GM23338 (cell line): ENCODE data around the gene FKBP6. TPM values are rescaled to one million over a fixed set of nuclear protein-coding genes. Genes with fewer than 3 reads are reported as not detected.
"Not testable (repeated sequence)": the region's sequence is repeated elsewhere in the genome, so short reads cannot be mapped to it uniquely, and the experiment has no call there.

Experiments
- ATAC-seq: fragments of 200-7000 bp; cut with Tn5 transposase; 3 replicates; pipeline ENCODE4 v1.9.1; 2020
- DNase-seq: peaks from one replicate; pipeline ENCODE4 v3.0.0-alpha.2; 2015; ENCODE audit warnings: low spot score
- H2AFZ ChIP-seq: fragments of 200-600 bp; sonication (generic); 2 replicates; pipeline ENCODE4 v1.8.0; 2016; ENCODE audit warnings: antibody characterized with exemption, mild to moderate bottlenecking, moderate library complexity
- H3F3A ChIP-seq: fragments of 200-600 bp; sonication (generic); replicated peaks from 2 replicates; pipeline ENCODE4 v1.8.0; 2017; ENCODE audit warnings: antibody characterized with exemption, mixed run types, low read depth
- H3K27ac ChIP-seq: fragments of 200-600 bp; sonication (generic); 2 replicates; pipeline ENCODE4 v1.6.1; 2016; ENCODE audit warnings: low read depth
- H3K27me3 ChIP-seq: fragments of 200-600 bp; sonication (generic); 2 replicates; pipeline ENCODE4 v1.8.0; 2016; ENCODE audit warnings: mild to moderate bottlenecking, mixed run types, moderate library complexity; ENCODE audit not compliant: insufficient read depth
- H3K36me3 ChIP-seq: fragments of 200-600 bp; sonication (generic); 2 replicates; pipeline ENCODE4 v1.8.0; 2016; ENCODE audit warnings: mild to moderate bottlenecking; ENCODE audit not compliant: insufficient read depth
- H3K4me1 ChIP-seq: fragments of 200-600 bp; sonication (generic); 2 replicates; pipeline ENCODE4 v1.8.0; 2016; ENCODE audit warnings: mild to moderate bottlenecking, moderate library complexity; ENCODE audit not compliant: insufficient read depth
- H3K4me2 ChIP-seq: fragments of 200-600 bp; sonication (generic); 2 replicates; pipeline ENCODE4 v1.7.1; 2017; ENCODE audit warnings: mixed run types
- H3K4me3 ChIP-seq: fragments of 200-600 bp; sonication (generic); 2 replicates; pipeline ENCODE4 v1.6.1; 2016; ENCODE audit warnings: mixed run types
- H3K79me2 ChIP-seq: fragments of 200-600 bp; sonication (generic); replicated peaks from 2 replicates; pipeline ENCODE4 v1.8.0; 2017; ENCODE audit warnings: mild to moderate bottlenecking; ENCODE audit not compliant: insufficient read depth
- H3K9me2 ChIP-seq: fragments of 200-600 bp; sonication (generic); 2 replicates; pipeline ENCODE4 v1.8.0; 2017; ENCODE audit not compliant: insufficient read depth
- H4K20me1 ChIP-seq: fragments of 200-600 bp; sonication (generic); replicated peaks from 2 replicates; pipeline ENCODE4 v1.8.0; 2017; ENCODE audit warnings: mild to moderate bottlenecking; ENCODE audit not compliant: insufficient read depth
- H3K27ac Mint-ChIP-seq: 2 replicates; pipeline ENCODE4 v1.8.0; 2020; ENCODE audit warnings: inconsistent platforms, mild to moderate bottlenecking, moderate library complexity, mixed read lengths
- H3K27me3 Mint-ChIP-seq: 3 replicates; pipeline ENCODE4 v1.8.0; 2022; ENCODE audit warnings: low read depth, mild to moderate bottlenecking, moderate library complexity, mixed read lengths, inconsistent platforms; ENCODE audit not compliant: insufficient read depth, poor library complexity
- H3K36me3 Mint-ChIP-seq: 3 replicates; pipeline ENCODE4 v1.8.0; 2021; ENCODE audit warnings: low read depth, mild to moderate bottlenecking, inconsistent platforms, moderate library complexity, mixed read lengths
- H3K4me1 Mint-ChIP-seq: 3 replicates; pipeline ENCODE4 v1.8.0; 2020; ENCODE audit warnings: mild to moderate bottlenecking, inconsistent platforms, mixed read lengths
- H3K4me3 Mint-ChIP-seq: 3 replicates; pipeline ENCODE4 v1.8.0; 2021; ENCODE audit warnings: moderate library complexity, mild to moderate bottlenecking, inconsistent platforms, mixed read lengths
- H3K9me3 Mint-ChIP-seq: 3 replicates; pipeline ENCODE4 v1.8.0; 2020; ENCODE audit warnings: moderate library complexity, mild to moderate bottlenecking, inconsistent platforms, mixed read lengths
- CREB1 ChIP-seq: fragments of 250-450 bp; sonication (Bioruptor Pico); IDR thresholded peaks from 2 replicates; pipeline ENCODE4 v1.5.0; 2020; ENCODE audit warnings: low read depth, mild to moderate bottlenecking, moderate library complexity
- EZH2 ChIP-seq: fragments of 200-600 bp; sonication (generic); IDR thresholded peaks from one replicate; pipeline ENCODE4 v1.8.0; 2017; ENCODE audit warnings: antibody characterized with exemption, mild to moderate bottlenecking, low read depth; ENCODE audit not compliant: unreplicated experiment
- EZH2phosphoT487 ChIP-seq: fragments of 200-600 bp; sonication (generic); IDR thresholded peaks from one replicate; pipeline ENCODE4 v1.8.1; 2018; ENCODE audit warnings: antibody characterized with exemption; ENCODE audit not compliant: unreplicated experiment
- JUNB ChIP-seq: IDR thresholded peaks from one replicate; pipeline ENCODE4 v1.6.1; 2016; ENCODE audit warnings: antibody characterized with exemption; ENCODE audit not compliant: unreplicated experiment
- NANOG ChIP-seq: IDR thresholded peaks from 2 replicates; pipeline ENCODE4 v1.6.1; 2016; ENCODE audit warnings: antibody characterized with exemption, borderline replicate concordance
- POLR2AphosphoS5 ChIP-seq: IDR thresholded peaks from 2 replicates; pipeline ENCODE4 v1.6.1; 2016; ENCODE audit warnings: antibody characterized with exemption, low read depth
- ZNF114 ChIP-seq: fragments of 250-450 bp; sonication (Bioruptor Pico); IDR thresholded peaks from 2 replicates; pipeline ENCODE4 v1.5.0; 2020; ENCODE audit warnings: mild to moderate bottlenecking, moderate library complexity
- ZNF331 ChIP-seq: fragments of 250-450 bp; sonication (Bioruptor Pico); IDR thresholded peaks from 2 replicates; pipeline ENCODE4 v1.5.0; 2020; ENCODE audit warnings: low read depth, mild to moderate bottlenecking, moderate library complexity
- polyA plus RNA-seq: library from polyadenylated mRNA; unstranded; fragments of >200 nt; fragmentation: Nextera tagmentation; extraction: Ambion mirVana; gene quantifications from 2 replicates; pipeline ENCODE4 v1.2.1, GENCODE V29; 2016
- total RNA-seq: library from RNA; depleted of rRNA; stranded (reverse); fragments of >200 nt; shearing (Covaris generic); gene quantifications from 2 replicates; pipeline ENCODE4 v1.2.3, GENCODE V29; 2014
- TF ChIP-seq, protein P1 (sequence below), 2 experiments: fragments of 200-600 bp in 1 of 2; sonication (generic) in 1 of 2; conservative IDR thresholded peaks; 2 replicates each; pipeline versions ENCODE4 v1.5.1 to v1.6.1; 2016 to 2017; ENCODE audit warnings: antibody characterized with exemption in 2 of 2, low read depth in 2 of 2, mild to moderate bottlenecking in 2 of 2, moderate library complexity in 1 of 2
- TF ChIP-seq, protein P2 (sequence below): IDR thresholded peaks from 2 replicates; pipeline ENCODE4 v1.6.1; 2016; ENCODE audit warnings: antibody characterized with exemption

FKBP6 gene
- total and polyA plus RNA-seq, 2 experiments from 2014 or later, result 0.15 TPM; not detected in 1

DNA sequence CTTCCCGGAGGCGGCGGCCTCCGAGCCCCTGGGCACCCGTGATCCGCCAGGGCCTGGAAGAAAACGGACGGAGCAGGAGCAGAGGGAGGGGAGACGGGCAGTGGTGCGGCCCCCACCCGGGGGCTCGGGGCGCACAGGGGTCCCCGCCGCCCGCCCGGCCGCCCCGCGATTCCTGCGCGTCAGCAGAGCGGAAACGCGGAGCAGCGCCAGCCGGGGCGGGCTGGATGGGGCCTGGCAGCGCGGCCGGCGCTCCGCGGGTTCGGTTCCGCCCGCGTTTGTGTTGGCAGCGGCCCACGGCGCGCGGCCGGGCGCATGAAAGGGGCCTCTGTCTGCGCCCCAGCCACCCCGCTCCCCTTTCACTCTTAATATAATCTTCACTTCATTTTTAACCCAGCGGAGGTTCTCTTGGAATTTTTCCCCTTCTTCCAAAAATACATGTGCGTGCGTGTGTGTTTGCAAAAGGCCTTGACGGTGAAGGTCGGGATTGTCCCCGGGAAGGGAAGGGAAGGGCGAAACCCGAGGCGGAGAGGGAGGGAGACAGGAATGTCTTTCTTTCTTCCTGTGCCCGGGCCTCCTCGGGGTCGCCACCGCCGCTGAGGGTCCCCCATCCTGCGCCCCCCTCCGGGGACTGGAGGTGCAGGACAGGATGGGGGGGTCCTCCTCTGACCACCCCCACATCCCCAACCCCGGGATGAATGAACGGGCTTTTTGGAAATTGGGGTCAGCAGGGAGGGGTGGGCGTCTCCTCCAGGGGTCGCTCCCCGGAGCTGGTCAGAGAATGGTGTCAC, 49.6 kb downstream of the FKBP6 start:
- peaks cover 15% of the 10 kb centered on the region for H3K27me3 Mint-ChIP-seq
- H3K4me1 ChIP-seq, H4K20me1 ChIP-seq, H3K36me3 ChIP-seq, H3K9me2 ChIP-seq, H3K27ac ChIP-seq, H3K27ac Mint-ChIP-seq, H3F3A ChIP-seq, H3K79me2 ChIP-seq, H3K9me3 Mint-ChIP-seq, DNase-seq, H3K36me3 Mint-ChIP-seq, H3K4me1 Mint-ChIP-seq: not testable (repeated sequence)
- peak overlapping the region; percentile 54 for H3K4me3 ChIP-seq
- H3K27me3 ChIP-seq, result peaks cover 26% of the 10 kb centered on the region
- H3K4me3 Mint-ChIP-seq, result peak overlapping the region; percentile 57; the same call in 2 of the 3 replicates
- H2AFZ ChIP-seq, result peak overlapping the region; percentile 69; the same call in 1 of the 2 replicates
- peak; percentile 50 for TF ChIP-seq EZH2
- TF ChIP-seq, protein P1, sequence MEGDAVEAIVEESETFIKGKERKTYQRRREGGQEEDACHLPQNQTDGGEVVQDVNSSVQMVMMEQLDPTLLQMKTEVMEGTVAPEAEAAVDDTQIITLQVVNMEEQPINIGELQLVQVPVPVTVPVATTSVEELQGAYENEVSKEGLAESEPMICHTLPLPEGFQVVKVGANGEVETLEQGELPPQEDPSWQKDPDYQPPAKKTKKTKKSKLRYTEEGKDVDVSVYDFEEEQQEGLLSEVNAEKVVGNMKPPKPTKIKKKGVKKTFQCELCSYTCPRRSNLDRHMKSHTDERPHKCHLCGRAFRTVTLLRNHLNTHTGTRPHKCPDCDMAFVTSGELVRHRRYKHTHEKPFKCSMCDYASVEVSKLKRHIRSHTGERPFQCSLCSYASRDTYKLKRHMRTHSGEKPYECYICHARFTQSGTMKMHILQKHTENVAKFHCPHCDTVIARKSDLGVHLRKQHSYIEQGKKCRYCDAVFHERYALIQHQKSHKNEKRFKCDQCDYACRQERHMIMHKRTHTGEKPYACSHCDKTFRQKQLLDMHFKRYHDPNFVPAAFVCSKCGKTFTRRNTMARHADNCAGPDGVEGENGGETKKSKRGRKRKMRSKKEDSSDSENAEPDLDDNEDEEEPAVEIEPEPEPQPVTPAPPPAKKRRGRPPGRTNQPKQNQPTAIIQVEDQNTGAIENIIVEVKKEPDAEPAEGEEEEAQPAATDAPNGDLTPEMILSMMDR (conservative IDR thresholded peaks at IDR 0.05; ENCODE audit: low read depth in 2 of 2), result peak in 1 of 2 experiments; percentile 14; a peak in 1 of 4 replicates
- ATAC-seq, result peak; percentile 71
- H3K4me2 ChIP-seq, result peak overlapping the region; percentile 81

DNA sequence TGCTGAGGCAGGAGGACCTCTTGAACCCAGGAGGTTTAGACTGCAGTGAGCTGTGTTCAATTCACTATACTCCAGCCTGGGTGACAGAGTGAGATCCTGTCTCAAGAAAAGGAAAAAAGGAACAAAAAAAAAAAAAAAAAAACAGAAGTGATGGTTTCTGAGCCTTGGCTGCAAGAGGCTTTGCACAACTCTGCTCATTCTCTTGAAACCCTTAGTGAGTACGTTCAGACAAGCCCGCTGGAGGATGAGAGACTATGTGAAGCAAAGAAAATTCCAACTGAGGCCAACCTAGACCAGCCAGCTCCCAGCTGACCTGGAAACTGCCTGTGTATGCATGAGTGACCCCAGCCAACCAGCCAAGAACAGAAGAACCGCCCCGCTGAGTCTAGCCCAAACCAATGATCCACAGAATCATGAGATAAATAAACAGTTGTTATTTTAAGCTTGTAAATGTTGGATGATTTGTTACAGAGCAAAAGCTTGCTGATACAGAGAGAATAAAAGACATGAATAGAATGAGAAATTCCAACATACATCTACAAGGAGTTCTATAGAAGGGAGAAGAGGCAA, 55.1 kb downstream of the FKBP6 start:
- H3K27ac ChIP-seq, result no peak overlapping the region
- H3K4me2 ChIP-seq, result no peak overlapping the region
- H3K4me1 ChIP-seq, result no peaks in the 10 kb centered on the region
- no peaks in the 10 kb centered on the region for H3K36me3 ChIP-seq
- peaks cover 4% of the 10 kb centered on the region; the same call in 2 of the 3 replicates for H3K36me3 Mint-ChIP-seq
- H3K9me2 ChIP-seq, result no peaks in the 10 kb centered on the region
- peaks cover 10% of the 10 kb centered on the region for H3K27me3 ChIP-seq
- no peaks in the 10 kb centered on the region for H3F3A ChIP-seq
- no peak overlapping the region for H2AFZ ChIP-seq
- H3K4me1 Mint-ChIP-seq, result no peaks in the 10 kb centered on the region
- TF ChIP-seq ZNF331 (CRISPR knock-in tag) (peak; percentile 77), EZH2phosphoT487 (no peak)
- H3K79me2 ChIP-seq, result no peaks in the 10 kb centered on the region
- H3K9me3 Mint-ChIP-seq, result peaks cover 34% of the 10 kb centered on the region
- ATAC-seq, result no peak
- H3K27ac Mint-ChIP-seq, result no peak overlapping the region
- no peak for DNase-seq
- no peak overlapping the region for H3K4me3 Mint-ChIP-seq
- H3K4me3 ChIP-seq, result no peak overlapping the region
- no peaks in the 10 kb centered on the region for H4K20me1 ChIP-seq
- peaks cover 3% of the 10 kb centered on the region for H3K27me3 Mint-ChIP-seq

DNA sequence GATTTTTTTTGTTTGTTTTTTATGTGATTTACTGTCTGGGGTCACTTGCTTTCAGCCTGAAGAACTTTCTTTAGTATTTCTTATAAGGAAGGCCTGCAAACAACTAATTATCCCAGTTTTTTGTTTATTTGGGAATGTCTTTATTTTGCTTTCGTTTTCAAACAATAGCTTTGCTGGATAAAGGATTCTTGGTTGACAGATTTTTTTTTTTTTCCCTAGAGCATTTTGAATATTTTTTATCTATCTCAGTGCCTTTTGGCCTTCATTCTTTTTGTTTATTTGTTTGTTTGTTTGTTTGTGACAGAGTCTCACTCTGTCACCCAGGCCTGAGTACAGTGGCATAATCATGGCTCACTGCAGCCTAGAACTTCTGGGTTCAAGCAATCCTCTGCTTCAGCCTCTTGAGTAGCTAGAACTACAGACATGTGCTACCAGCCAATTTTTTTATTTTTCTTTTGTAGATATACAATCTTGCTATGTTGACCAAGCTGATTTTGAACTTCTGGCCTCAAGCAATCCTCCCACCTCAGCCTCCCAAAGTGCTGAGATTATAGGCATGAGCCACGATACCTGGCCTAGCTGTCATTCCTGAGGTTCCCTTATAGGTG, 59.4 kb downstream of the FKBP6 start:
- no peak overlapping the region for H3K4me3 ChIP-seq
- peaks cover 54% of the 10 kb centered on the region for H3K9me3 Mint-ChIP-seq
- TF ChIP-seq NANOG (no peak), POLR2AphosphoS5 (no peak), EZH2phosphoT487 (no peak), ZNF331 (CRISPR knock-in tag) (no peak), JUNB (no peak), ZNF114 (no peak), CREB1 (CRISPR knock-in tag) (no peak)
- TF ChIP-seq, protein P1 (conservative IDR thresholded peaks at IDR 0.05; ENCODE audit: low read depth in 2 of 2), result no peak
- TF ChIP-seq, protein P2, sequence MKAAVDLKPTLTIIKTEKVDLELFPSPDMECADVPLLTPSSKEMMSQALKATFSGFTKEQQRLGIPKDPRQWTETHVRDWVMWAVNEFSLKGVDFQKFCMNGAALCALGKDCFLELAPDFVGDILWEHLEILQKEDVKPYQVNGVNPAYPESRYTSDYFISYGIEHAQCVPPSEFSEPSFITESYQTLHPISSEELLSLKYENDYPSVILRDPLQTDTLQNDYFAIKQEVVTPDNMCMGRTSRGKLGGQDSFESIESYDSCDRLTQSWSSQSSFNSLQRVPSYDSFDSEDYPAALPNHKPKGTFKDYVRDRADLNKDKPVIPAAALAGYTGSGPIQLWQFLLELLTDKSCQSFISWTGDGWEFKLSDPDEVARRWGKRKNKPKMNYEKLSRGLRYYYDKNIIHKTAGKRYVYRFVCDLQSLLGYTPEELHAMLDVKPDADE, result no peak

More for the DNA sequence above, 59.4 kb downstream of the FKBP6 start:
- Histone ChIP-seq H3K4me1 (peaks cover 4% of the 10 kb centered on the region), H3F3A (no peaks in the 10 kb centered on the region), H4K20me1 (no peaks in the 10 kb centered on the region), H3K4me2 (no peak overlapping the region), H3K27ac (no peak overlapping the region), H3K27me3 (no peaks in the 10 kb centered on the region), H2AFZ (no peak overlapping the region), H3K9me2 (no peaks in the 10 kb centered on the region), H3K36me3 (no peaks in the 10 kb centered on the region), H3K79me2 (no peaks in the 10 kb centered on the region)
- Mint-ChIP-seq H3K27ac (no peak overlapping the region), H3K27me3 (peaks cover 2% of the 10 kb centered on the region), H3K4me1 (peaks cover 9% of the 10 kb centered on the region; the same call in 2 of the 3 replicates), H3K36me3 (peaks cover 7% of the 10 kb centered on the region), H3K4me3 (no peak overlapping the region)
- DNase-seq (no peak), ATAC-seq (no peak)
